HG02610 (cell line): Measurements from ENCODE around the gene RPL13.
"Not testable (repeated sequence)": the region's sequence is repeated elsewhere in the genome, so short reads cannot be mapped to it uniquely, and the experiment has no call there.

Source experiments
- ATAC-seq: cut with Tn5 transposase; IDR thresholded peaks from one replicate; pipeline ENCODE4 v1.9.1; 2021; ENCODE audit warnings: mild to moderate bottlenecking, moderate library complexity; ENCODE audit not compliant: unreplicated experiment

RPL13 gene

DNA sequence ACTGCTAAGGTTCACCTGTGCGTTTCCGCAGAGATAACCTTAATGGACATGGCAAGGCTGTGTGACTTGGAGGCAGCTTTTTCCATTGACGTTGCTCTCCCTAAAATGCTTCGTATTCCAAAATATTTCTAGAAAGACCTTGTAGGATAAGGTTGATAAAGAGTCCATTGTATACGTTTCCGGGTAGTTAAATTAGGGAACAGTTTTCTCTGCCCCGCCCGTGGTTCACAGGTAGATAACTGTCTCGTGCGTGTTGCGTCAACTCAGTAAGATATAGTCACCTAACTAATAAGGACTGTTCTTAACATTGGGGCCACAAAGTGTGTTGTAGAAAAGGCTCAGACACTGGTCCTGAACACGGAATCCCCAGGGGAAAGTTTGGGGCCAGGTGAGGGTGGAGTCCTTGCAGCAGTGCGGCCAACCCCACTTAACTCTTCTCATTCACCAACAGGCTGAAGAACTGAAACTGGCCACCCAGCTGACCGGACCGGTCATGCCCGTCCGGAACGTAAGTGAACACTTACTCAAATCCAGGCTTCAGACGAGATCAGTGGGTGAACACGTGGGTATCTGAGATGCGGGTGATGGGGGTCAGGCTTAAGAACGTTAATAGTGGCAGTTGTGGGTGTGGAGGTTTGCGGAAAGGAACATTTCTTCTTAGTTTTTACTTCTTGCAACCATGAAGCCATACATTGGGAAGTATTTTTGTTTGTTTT is 1.6 kb downstream of the RPL13 start:
- no peak for ATAC-seq

DNA sequence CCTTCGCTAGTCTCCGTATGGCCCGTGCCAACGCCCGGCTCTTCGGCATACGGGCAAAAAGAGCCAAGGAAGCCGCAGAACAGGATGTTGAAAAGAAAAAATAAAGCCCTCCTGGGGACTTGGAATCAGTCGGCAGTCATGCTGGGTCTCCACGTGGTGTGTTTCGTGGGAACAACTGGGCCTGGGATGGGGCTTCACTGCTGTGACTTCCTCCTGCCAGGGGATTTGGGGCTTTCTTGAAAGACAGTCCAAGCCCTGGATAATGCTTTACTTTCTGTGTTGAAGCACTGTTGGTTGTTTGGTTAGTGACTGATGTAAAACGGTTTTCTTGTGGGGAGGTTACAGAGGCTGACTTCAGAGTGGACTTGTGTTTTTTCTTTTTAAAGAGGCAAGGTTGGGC is 2.5 kb downstream of the RPL13 start:
- ATAC-seq, result no peak

DNA sequence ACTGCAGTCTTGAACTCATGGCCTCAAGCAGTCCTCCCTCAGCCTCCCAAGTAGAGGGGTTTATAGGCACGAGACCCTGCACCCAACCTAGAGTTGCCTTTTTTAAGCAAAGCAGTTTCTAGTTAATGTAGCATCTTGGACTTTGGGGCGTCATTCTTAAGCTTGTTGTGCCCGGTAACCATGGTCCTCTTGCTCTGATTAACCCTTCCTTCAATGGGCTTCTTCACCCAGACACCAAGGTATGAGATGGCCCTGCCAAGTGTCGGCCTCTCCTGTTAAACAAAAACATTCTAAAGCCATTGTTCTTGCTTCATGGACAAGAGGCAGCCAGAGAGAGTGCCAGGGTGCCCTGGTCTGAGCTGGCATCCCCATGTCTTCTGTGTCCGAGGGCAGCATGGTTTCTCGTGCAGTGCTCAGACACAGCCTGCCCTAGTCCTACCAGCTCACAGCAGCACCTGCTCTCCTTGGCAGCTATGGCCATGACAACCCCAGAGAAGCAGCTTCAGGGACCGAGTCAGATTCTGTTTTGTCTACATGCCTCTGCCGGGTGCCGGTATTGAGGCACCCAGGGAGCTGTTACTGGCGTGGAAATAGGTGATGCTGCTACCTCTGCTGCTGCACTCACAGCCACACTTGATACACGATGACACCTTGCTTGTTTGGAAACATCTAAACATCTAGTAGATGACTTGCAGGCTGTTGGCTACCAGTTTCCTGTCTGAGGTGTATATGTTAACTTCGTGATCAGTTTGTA is 3.3 kb downstream of the RPL13 start:
- ATAC-seq, result no peak

DNA sequence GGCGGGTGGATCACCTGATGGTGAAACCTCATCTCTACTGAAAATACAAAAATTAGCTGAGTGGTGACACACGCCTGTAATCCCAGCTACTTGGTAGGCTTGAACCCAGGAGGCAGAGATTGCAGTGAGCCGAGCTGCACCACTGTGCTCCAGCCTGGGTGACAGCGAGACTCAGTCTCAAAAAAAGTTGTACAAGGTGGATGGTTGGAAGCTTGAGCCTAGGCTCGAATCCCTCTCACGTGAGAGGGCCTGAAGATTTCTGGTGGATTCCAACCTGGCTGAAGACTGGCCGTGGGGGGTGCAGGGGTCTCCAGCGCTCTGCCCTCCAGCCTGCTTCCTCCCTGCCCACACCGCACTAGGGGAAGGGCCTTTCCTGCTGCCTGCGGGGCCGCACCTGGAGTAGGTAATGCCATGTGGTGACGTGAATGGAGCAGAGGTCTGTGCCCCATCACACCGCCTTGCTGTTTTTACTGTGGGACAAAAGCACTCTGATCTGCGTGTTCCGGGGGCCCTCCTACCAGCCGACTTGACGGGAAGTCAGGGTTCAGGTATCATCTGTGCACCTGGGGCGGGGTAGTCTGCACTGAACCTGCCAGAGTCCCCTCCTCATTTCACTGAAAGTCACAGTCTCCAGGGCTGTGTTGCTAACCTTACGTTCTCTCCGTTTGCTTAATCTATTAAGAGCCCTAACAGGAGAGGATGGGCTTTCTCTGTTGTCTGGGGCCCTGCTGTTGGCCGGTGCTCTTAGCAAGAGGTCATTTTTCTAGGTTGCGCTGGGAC is 4.2 kb downstream of the RPL13 start:
- ATAC-seq, result no peak

DNA sequence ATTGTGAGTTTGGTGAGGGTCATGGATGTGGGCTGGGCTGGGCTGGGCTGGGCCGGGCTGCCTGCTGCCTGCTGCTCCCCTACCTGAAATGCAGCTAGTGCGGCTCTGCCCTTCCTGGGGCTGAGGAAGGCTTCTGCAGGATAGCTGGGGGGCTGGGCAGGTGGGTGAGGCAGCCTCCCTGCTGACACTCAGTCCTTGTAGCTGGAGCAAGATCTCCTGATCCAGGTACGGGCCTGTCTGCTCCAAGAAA is 4.7 kb downstream of the RPL13 start:
- ATAC-seq, result no peak

DNA sequence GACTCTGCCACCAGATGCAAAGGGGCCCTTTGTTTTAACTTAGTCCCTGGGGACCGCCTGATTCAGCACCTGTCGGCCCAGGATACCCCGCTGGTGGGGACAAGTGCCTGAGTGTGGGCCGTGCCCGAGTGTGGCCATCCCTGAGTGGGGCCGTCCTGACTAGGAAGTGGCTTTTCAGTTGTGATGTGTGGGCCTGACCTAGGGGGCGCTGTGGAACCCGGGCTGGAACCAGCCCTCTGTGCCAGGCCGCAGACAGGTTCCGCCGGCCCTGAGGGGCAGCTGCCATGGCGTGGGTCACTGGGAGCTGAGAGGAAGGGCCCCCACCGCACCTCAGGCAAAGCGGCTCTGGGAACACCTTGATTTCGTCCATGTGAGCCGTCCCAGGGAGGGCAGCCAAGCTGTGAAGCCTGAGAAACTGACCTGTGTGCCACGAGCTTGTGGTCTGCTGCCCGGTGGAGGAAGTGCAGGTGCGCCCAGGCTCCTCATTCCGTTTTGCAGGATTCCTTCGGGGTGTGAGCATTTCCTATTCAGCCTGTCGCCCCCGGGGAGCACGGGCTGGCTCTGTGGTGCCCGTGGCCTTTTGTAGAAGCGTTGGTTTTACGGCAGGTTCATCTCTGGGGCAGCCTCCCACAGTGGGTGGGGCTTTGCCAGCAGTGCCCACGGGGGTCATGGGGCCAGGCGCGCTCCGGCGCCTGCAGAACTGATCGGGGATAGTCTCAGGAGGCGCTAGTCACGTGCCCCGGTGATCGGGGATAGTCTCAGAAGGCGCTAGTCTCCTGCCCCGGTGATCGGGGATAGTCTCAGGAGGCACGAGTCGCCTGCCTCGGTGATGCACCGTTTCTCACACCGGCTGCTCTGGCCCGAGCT is 5.3 kb downstream of the RPL13 start:
- ATAC-seq, result no peak

DNA sequence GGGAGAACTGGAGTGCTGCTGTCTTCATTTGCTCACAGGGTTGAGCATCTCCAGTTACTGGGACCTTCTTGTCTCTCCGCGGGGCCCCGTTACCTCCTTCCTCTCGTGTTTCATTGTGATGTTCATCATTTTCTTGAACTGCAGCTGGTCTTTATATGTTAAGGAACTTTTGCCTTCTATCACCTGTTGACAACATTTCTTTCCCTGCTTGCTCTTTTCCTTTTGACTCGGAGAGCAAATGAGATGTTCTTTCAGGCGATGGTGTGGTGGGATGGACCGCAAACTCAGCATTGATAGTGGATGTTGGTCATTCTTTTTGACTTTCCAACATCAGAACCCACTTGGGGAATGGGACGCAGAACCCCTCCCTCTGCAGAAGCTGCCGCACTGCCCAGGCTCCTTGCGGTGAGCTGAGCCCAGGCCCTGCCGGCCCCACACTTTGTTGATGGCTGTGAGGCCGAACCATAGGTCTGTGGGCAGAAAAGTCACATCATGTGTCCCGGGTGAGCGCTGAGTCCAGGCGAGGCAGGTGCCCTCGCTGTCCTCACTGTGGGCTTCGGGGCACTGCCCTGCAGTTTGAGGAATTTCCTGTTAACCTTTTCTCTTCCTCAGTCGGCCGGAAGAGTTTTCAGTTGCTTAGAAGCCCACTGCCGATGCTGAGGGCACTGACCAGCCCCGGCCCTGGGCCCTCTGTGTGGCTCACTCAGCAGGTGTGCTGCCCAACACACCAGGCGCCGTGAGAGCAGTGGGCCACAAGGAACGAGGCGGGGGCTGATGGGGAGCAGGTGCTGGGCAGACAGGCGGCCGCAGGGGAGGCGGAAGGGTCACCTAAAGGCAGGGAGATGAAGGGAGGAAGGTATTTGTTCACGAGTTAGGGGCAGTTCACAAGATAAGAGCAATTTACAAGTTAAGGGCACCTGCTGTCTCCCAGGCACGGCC is 7.4 kb downstream of the RPL13 start:
- no peak for ATAC-seq

DNA sequence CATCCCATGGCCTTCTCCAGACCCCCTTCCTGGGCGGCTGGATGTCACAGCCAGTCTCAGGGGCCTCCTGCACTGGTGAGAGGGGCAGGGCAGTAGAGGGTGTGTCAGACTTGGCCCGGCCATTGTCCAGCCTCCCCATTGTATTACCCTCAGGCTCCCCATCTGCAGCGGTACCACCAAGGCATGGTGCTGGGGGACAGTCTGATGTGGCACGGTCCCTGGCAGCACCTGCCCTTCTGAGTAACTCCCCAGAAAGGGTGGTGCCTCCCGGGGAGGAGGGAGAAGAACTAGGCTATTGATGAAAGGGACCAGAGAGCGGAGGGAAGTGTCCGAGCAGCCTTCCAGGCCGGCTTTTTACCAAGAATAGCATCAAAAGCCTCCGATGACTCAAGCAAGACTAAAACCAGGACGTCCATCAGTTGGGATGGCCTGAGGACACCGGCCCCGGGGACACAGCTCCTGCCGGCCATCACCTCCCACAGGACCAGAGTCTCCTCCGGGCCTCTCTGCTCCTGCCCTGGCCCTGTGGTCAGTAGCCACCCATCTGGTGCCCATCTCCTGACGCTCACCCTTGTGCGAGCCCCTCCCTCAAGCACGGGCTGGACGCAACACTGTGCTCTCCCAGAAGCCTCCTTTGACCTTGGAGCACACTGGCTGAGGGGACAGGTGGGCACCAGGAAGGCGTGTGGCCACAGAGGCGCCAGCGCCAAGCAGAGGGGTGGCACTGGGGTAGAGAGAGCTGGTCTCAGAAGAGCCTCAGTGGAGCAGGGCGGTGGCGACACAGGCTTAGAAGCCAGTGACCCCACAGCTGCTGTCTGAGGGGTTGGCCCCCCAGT is 9.2 kb downstream of the RPL13 start:
- ATAC-seq, result no peak

DNA sequence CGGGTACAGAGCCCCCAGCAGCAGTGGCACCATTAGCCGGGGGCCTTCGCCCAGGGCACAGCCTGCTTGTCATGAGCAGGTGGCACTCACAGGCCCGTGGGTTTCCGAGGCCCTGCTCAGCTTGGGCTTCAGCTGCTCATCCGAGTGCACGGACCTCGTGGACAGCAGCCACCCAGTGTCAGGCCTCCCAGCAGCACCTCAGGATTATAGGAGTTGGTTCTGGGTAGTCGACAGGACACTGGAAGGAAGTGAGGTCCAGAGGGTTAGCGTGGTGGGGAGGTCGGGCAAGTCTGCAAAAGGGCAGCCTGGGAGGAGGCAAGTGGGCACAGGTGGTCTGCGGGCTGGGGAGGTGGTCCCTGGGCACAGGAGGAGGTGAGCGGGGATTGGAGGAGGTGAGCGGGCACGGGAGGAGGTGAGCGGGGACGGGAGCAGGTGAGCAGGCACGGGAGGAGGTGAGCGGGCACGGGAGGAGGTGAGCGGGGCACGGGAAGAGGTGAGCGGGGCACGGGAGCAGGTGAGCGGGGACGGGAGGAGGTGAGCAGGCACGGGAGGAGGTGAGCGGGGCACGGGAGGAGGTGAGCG is 10.0 kb downstream of the RPL13 start:
- ATAC-seq, result no peak

DNA sequence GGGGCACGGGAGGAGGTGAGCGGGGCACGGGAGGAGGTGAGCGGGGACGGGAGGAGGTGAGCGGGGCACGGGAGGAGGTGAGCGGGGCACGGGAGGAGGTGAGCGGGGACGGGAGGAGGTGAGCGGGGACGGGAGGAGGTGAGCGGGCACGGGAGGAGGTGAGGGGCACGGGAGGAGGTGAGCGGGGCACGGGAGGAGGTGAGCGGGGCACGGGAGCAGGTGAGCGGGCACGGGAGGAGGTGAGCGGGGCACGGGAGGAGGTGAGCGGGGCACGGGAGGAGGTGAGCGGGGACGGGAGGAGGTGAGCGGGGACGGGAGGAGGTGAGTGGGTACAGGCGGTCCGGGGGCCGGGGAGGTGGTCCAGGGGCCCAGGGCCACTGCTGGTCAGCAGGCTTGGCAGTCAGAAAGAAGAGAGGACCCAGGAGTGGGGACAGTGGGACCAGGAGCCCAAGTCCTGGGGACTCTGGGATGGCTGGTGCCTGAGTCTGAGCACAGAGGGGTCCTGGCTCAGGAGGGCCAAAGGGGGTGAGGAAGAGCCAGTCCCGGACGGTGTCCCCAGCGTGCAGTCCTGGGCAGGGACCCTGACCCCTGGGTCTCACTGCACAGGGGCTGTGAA is 10.6 kb downstream of the RPL13 start:
- not testable (repeated sequence) for ATAC-seq

DNA sequence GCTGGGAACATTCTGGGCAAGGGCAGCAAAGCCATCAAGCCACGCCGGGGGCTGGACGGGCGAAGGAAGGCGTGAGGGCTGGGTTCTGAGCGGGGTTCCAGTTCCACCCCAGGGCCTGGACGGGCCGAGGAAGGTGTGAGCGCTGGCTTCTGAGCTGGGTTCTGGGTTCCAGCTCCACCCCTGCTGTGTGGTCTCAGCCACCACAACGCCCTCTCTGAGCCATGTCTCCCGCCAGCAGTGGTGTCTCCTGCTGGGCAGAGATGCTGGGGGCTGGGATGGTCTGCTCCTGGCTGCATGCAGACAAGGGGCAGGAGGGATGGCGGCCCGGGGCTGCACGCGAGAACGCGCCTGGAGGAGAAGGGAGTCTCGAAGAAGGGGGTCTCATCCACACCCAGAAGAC is 11.2 kb downstream of the RPL13 start:
- ATAC-seq, result no peak

DNA sequence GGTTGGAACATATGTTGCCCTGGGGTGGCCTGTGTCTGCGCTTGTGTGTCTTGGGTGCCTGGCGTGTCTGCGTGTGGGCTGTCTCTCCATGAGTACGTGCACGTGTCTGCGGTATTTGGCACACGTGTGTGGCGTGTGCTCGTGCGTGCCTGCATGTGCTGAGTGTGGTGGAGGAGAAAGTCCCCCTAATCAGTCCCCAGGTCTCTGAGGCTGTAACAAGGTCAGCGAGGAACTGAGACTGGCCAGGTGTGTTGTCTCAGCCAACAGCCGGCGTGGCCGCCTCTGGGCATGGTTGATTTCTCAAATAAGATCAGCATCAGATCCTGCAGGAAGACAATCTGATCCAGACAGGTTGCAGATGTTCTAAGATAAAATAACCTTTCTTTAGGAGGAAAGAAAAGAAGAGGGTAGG is 11.6 kb downstream of the RPL13 start:
- no peak for ATAC-seq

DNA sequence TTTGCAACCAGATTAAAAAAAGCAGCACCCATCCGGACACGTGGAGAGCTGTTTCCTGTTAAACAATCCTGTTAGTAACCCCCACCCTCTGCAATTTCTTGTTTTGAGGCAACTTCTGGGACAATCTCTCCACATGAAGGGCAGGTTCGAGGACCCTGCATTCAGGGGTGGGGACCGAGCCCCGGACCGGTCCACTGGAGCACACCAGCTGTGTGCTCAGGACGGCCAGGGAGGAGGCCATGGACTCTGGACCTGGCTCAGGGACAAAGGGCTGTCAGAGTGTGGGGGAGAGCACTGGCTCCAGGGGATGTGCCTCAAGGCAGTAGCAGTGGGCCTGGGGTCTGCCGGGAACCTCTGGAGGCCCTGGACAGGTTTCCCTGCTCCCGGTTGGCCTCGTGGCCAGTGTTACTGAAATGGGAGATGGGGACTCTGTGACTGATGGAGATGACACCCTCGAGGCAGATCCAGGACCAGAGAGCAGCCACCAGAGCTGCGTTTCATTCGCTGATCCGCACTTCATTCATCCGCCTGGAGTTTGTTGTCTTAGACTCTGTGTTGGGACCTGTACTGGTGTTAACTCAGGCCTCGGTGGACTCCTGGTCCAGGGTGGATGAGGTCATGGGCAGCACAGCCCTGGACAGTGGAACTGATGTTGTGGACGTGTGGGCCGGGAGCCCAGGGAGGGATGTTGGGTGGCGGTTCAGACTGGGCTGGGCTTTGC is 12.2 kb downstream of the RPL13 start:
- no peak for ATAC-seq

DNA sequence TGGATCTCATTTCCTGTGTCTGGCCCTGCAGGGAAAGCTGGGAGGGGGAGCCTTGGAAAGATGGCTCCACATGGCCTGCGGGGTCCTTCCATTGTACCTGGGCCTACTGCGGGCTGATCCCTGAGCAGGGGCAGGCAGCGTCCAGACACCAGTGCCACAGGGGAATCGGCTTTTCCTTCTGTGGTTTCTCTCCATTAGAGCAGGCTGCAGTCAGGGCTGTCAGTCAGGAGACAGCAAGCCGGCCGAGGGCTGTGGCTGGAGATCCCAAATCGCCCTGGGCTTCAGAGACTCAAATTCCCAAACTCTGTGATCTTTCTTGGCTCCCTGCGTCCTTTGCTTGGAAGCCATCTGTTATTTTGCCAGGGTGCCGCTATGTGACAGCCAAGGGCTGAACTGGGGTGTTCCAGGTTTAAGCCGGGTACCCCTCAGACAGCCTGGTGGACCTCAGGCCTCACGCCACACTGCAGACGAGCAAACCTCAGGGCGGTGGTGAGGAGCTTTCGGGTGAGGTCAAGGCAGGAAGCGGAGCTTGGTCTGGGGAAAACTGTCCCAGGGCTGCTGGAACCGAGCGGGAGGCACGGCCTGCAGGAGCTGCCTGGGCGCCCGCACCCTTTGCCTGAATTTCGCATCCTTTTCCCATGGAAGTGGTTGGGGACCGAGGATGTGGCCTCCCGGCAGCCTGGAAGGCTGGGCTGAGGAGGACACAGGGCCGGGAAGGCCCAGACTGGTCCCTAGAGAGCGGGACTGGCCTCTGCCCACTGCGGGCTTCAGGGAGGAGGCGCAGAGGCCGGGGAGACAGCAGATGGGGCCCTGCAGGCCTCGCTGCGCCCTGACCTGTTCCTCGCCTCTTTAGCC is 13.6 kb downstream of the RPL13 start:
- no peak for ATAC-seq

DNA sequence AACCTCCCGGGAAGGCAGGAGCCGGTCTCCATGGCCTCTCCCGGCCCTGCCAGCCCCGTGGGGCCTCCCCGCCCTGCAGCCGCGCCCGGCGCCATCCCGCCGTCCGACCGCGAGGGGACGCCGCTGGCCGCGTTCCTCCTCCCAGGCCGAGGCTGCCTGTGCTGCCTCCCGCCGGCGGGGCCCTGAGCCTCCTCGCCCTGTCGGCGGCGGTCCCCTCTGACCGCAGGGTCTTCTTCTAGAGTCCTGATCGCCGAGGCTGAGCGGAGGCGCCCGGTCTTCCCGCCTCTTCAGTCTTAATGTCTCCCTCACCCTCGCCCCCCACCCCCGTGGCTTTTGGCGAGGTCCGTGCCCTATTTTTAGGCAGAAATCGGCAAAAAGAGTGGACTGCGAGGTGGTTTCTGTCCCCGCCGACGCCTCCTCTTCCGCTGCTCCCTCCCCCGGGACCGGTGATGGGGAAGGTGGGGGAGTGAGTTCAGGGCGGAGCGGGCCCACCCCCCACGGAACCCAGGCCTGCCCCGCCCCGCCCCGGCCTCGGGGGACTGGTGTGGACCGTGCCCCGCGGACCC is 14.3 kb downstream of the RPL13 start:
- ATAC-seq, result no peak
